HepG2 (cell line): ENCODE measurements around the gene PEX5L. TPM values are rescaled to one million over a fixed set of nuclear protein-coding genes. Genes with fewer than 3 reads are reported as not detected.

Experiments
- ATAC-seq: fragments of 200-7000 bp; cut with Tn5 transposase; 3 replicates; pipeline ENCODE4 v1.9.1; 2020; ENCODE audit warnings: mild to moderate bottlenecking, moderate library complexity
- BruUV-seq: library from RNA; stranded (reverse); fragments of 400-500 nt; replicated peaks from 2 replicates; lab custom pipeline; 2021; lab: Mats Ljungman, UMichigan
- CTCF ChIA-PET: fragments of 300-600 bp; formaldehyde crosslinking; extraction: SDS; loops from one replicate; lab custom pipeline; 2021; ENCODE audit warnings: low total read pairs, inconsistent platforms, low intra/inter-chr PET ratio; lab: Yijun Ruan, JAX
- POLR2A ChIA-PET: fragments of 350-600 bp; sonication (Branson Sonifier 250); formaldehyde crosslinking; loops from one replicate; lab custom pipeline; 2020; ENCODE audit warnings: antibody characterized with exemption, inconsistent platforms; lab: Yijun Ruan, JAX
- DNase-seq: peaks from one replicate; pipeline ENCODE4 v3.0.0-alpha.2; 2015; ENCODE audit warnings: low spot score
- FAIRE-seq: peaks from 3 replicates; lab custom pipeline; 2011; peaks lifted over from hg19 to GRCh38; lab: Jason Lieb, UNC
- H2AFZ ChIP-seq: one replicate; pipeline ENCODE4 v1.6.1; 2011; ENCODE audit warnings: low read length, inconsistent platforms
- H3K27ac ChIP-seq: fragments of 300-600 bp; 3 replicates; pipeline ENCODE4 v1.8.0; 2011; ENCODE audit warnings: mixed run types, mild to moderate bottlenecking, mixed read lengths, low read length, inconsistent platforms; ENCODE audit not compliant: insufficient read depth; ENCODE audit errors: extremely low read length
- H3K27me3 ChIP-seq, 2 experiments: fragments of 200-600 bp in 1 of 2; 2 replicates in 1 of 2; 3 replicates in 1 of 2; pipeline versions ENCODE4 v1.6.0 to v1.8.0; 2011; ENCODE audit warnings: low read length in 2 of 2, mild to moderate bottlenecking in 2 of 2, moderate library complexity in 2 of 2, inconsistent platforms in 1 of 2; ENCODE audit not compliant: insufficient read depth in 2 of 2, control insufficient read depth in 1 of 2
- H3K36me3 ChIP-seq, 2 experiments: fragments of 200-600 bp in 1 of 2; replicated peaks in 1 of 2; 2 replicates in 1 of 2; 3 replicates in 1 of 2; pipeline versions ENCODE4 v1.5.1 to v1.8.0; 2011; ENCODE audit warnings: low read length in 2 of 2, inconsistent platforms in 1 of 2; ENCODE audit not compliant: insufficient read depth in 2 of 2, control insufficient read depth in 1 of 2
- H3K4me1 ChIP-seq: 2 replicates; pipeline ENCODE4 v1.5.1; 2012; ENCODE audit warnings: low read length, inconsistent platforms; ENCODE audit not compliant: insufficient read depth
- H3K4me2 ChIP-seq: 2 replicates; pipeline ENCODE4 v1.6.0; 2011; ENCODE audit warnings: low read depth, low read length, inconsistent platforms
- H3K4me3 ChIP-seq, 3 experiments: fragments of 200-600 bp in 1 of 3; sonication (generic), shearing (Covaris generic) in 1 of 3; replicated peaks in 1 of 3; 2 replicates each; pipeline ENCODE4 v1.5.1; 2011 to 2016; ENCODE audit warnings: low read length in 3 of 3, inconsistent platforms in 2 of 3, low read depth in 2 of 3, mild to moderate bottlenecking in 2 of 3, control low read depth in 1 of 3, mixed read lengths in 1 of 3; ENCODE audit not compliant: insufficient read depth in 1 of 3
- H3K79me2 ChIP-seq: one replicate; pipeline ENCODE4 v1.6.1; 2011; ENCODE audit warnings: low read length, inconsistent platforms; ENCODE audit not compliant: insufficient read depth
- H3K9ac ChIP-seq: 2 replicates; pipeline ENCODE4 v1.6.0; 2011; ENCODE audit warnings: mild to moderate bottlenecking, low read depth, low read length, inconsistent platforms; ENCODE audit not compliant: insufficient read depth
- H3K9me3 ChIP-seq: 2 replicates; pipeline ENCODE4 v1.5.1; 2012; ENCODE audit warnings: mild to moderate bottlenecking, low read length
- H4K20me1 ChIP-seq: 2 replicates; pipeline ENCODE4 v1.6.0; 2011; ENCODE audit warnings: inconsistent platforms, mild to moderate bottlenecking, low read length, moderate library complexity; ENCODE audit not compliant: insufficient read depth
- ATF4 ChIP-seq, 2 experiments: fragments of 450-650 bp in 1 of 2; sonication (generic) in 1 of 2; formaldehyde crosslinking; IDR thresholded peaks; 2 replicates each; pipeline versions ENCODE4 v1.5.0 to v1.8.0; 2020 to 2022; ENCODE audit warnings: mild to moderate bottlenecking in 1 of 2, missing genetic modification reagents in 1 of 2
- CEBPB ChIP-seq: IDR thresholded peaks from 2 replicates; pipeline ENCODE4 v1.6.1; 2011; ENCODE audit warnings: low read depth, low read length, improper control_type of control experiment, borderline replicate concordance
- FOXC1 ChIP-seq: sonication (generic); formaldehyde crosslinking; IDR thresholded peaks from 2 replicates; pipeline ENCODE4 v1.8.0; 2022; ENCODE audit warnings: mild to moderate bottlenecking, missing genetic modification reagents, borderline replicate concordance
- GABPB1 ChIP-seq: IDR thresholded peaks from 2 replicates; pipeline ENCODE4 v1.6.1; 2016; ENCODE audit warnings: mild to moderate bottlenecking, missing genetic modification reagents, moderate library complexity, missing compliant biosample characterization
- MLLT10 ChIP-seq: sonication (generic); formaldehyde crosslinking; IDR thresholded peaks from 2 replicates; pipeline ENCODE4 v1.4.0; 2020; ENCODE audit warnings: missing genetic modification reagents
- ZFP36 ChIP-seq: fragments of 150-350 bp; IDR thresholded peaks from 2 replicates; pipeline ENCODE4 v1.6.1; 2018; ENCODE audit warnings: borderline replicate concordance, low read length, low read depth; ENCODE audit not compliant: partially characterized antibody
- ZNF326 ChIP-seq: sonication (generic); formaldehyde crosslinking; IDR thresholded peaks from 2 replicates; pipeline ENCODE4 v1.4.0; 2020; ENCODE audit warnings: missing genetic modification reagents, borderline replicate concordance
- ZNF335 ChIP-seq: sonication (generic); formaldehyde crosslinking; IDR thresholded peaks from 2 replicates; pipeline ENCODE4 v1.4.0; 2020; ENCODE audit warnings: missing genetic modification reagents
- ZNF383 ChIP-seq: sonication (generic); formaldehyde crosslinking; IDR thresholded peaks from 2 replicates; pipeline ENCODE4 v1.4.0; 2020; ENCODE audit warnings: missing genetic modification reagents, mild to moderate bottlenecking, borderline replicate concordance
- ZNF777 ChIP-seq: sonication (generic); formaldehyde crosslinking; IDR thresholded peaks from 2 replicates; pipeline ENCODE4 v1.4.0; 2020; ENCODE audit warnings: missing genetic modification reagents
- ZNF839 ChIP-seq: sonication (generic); formaldehyde crosslinking; IDR thresholded peaks from 2 replicates; pipeline ENCODE4 v1.4.0; 2020; ENCODE audit warnings: missing genetic modification reagents, mild to moderate bottlenecking, borderline replicate concordance
- WGBS: methylation state at CpG from one replicate; pipeline ENCODE4 v1.1.6; 2017; ENCODE audit warnings: low lambda C conversion rate; 5-methylcytosine and 5-hydroxymethylcytosine counted together
- in situ Hi-C: cut with HindIII; loops from 2 replicates; pipeline ENCODE4 v1.10.0; 2017; ENCODE audit warnings: low pct_unique_long_range_greater_than_20kb; ENCODE audit not compliant: extremely low pct_ligation_motif_present
- intact Hi-C: fragments of 100-400 bp; cut with micrococcal nuclease; formaldehyde crosslinking; loops from one replicate; pipeline ENCODE4 v1.10.0; 2022; ENCODE audit not compliant: unreplicated experiment
- polyA plus RNA-seq, 8 experiments: library from polyadenylated mRNA; depleted of rRNA in 3 of 8; stranded (reverse) in 7 of 8; unstranded in 1 of 8; fragments of >200 nt; fragmentation: Illumina TruSeq in 4 of 8; extraction: Trizol in 4 of 8; gene quantifications; 2 replicates each; pipeline versions ENCODE4 v1.2.1 to v1.2.3, GENCODE V29; 2011 to 2016; ENCODE audit warnings: low read depth in 4 of 8, missing spikeins in 1 of 8, mixed read lengths in 1 of 8; ENCODE audit not compliant: insufficient read depth in 1 of 8
- total RNA-seq, 5 experiments: library from RNA; depleted of rRNA; stranded (reverse); fragments of >200 nt; fragmentation: Illumina TruSeq; extraction: Trizol; gene quantifications; 2 replicates each; pipeline ENCODE4 v1.2.3, GENCODE V29; 2016; ENCODE audit warnings: low read depth in 1 of 5
- TF ChIP-seq, protein P1 (sequence below): IDR thresholded peaks from 2 replicates; pipeline ENCODE4 v1.6.1; 2016; ENCODE audit warnings: missing genetic modification reagents, missing compliant biosample characterization
- TF ChIP-seq, protein P2 (sequence below): sonication (generic); formaldehyde crosslinking; IDR thresholded peaks from 2 replicates; pipeline ENCODE4 v1.4.0; 2020; ENCODE audit warnings: missing genetic modification reagents, borderline replicate concordance

Gene PEX5L
- total and polyA plus RNA-seq, 2 of the 13 experiments (the other 11 are each of a cell fraction or from before 2014, with no cell fraction given) = not detected

- FAIRE-seq = no peak
- ChIA-PET CTCF (no interaction called here), POLR2A (no interaction called here)
- peak; percentile 4 for DNase-seq
- BruUV-seq = no TSS peak
- Histone ChIP-seq H3K79me2 (no peaks in the 10 kb centered on the region), H3K4me2 (no peak overlapping the region), H4K20me1 (no peaks in the 10 kb centered on the region), H3K27ac (no peak overlapping the region), H3K27me3 (0 out of 5 replicates have a peak, but pooled peaks cover 0 to 3% of the 10 kb centered on the region in 2 experiments), H3K9me3 (no peaks in the 10 kb centered on the region), H3K4me1 (peaks cover 10% of the 10 kb centered on the region; the same call in 1 of the 2 replicates), H3K4me3 (no peak overlapping the region), H2AFZ (no peak overlapping the region), H3K9ac (no peak overlapping the region), H3K36me3 (no peaks in the 10 kb centered on the region)
- intact Hi-C loops (no loop called here), in situ Hi-C loops (loop anchor here (25.0 kb wide), 1 partner anchor 786 kb away; no protein-coding TSS in a partner anchor)
- TF ChIP-seq ATF4 (CRISPR knock-in tag; IDR thresholded peaks at IDR 0.05) (peak in 1 of 2 experiments; percentile 31; a peak in 1 of 4 replicates), CEBPB (peak; percentile 73), ZNF326 (no peak)
- no peak for ATAC-seq
These were observed 235.5 kb downstream of the PEX5L start for GRCh38 chr3:179801263-179801662.

DNA sequence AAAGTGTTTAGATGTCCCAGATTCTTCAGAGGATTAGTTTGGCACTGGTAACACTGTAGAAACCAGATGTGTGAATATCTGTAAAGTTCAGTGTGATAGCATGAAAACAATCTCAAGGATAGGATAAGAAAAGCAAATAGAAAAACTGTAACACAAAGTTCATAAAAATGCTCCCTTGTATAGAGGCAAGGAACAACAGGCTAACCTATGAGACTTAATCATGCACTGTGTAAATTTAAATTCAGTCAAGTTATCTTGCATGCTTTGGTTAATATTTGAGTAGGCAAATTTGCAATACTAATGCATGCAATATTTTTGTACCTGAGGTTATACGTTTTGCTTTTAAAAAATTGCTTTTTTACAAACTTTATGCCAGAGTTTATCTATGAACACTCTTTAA is 239.5 kb downstream of the PEX5L start:
- Histone ChIP-seq H3K27me3 (no peaks in the 10 kb centered on the region), H2AFZ (no peak overlapping the region), H3K4me3 (no peak overlapping the region), H3K9me3 (no peaks in the 10 kb centered on the region), H3K79me2 (no peaks in the 10 kb centered on the region), H3K27ac (no peak overlapping the region), H3K4me2 (no peak overlapping the region), H4K20me1 (no peaks in the 10 kb centered on the region), H3K36me3 (no peaks in the 10 kb centered on the region), H3K4me1 (peaks cover 10% of the 10 kb centered on the region; the same call in 1 of the 2 replicates), H3K9ac (no peak overlapping the region)
- intact Hi-C loops = no loop called here
- WGBS = 43% methylated on average over 1 of the region's 1 CpG
- no peak for FAIRE-seq
- ATAC-seq = no peak
- no TSS peak for BruUV-seq
- no peak for DNase-seq
- POLR2A ChIA-PET = no interaction called here
- CTCF ChIA-PET = no interaction called here
- in situ Hi-C loops = no loop called here
- no peak for TF ChIP-seq ZNF777
- TF ChIP-seq ZFP36 = no peak
- TF ChIP-seq, protein P1, sequence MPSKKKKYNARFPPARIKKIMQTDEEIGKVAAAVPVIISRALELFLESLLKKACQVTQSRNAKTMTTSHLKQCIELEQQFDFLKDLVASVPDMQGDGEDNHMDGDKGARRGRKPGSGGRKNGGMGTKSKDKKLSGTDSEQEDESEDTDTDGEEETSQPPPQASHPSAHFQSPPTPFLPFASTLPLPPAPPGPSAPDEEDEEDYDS (CRISPR knock-in tag) = no peak
- TF ChIP-seq MLLT10 = no peak
- no peak for TF ChIP-seq ZNF383 (CRISPR knock-in tag)
- no peak for TF ChIP-seq ZNF839 (CRISPR knock-in tag)
- TF ChIP-seq GABPB1 (CRISPR knock-in tag) = no peak
- TF ChIP-seq FOXC1 (CRISPR knock-in tag) = no peak
- TF ChIP-seq ZNF335 = no peak
- TF ChIP-seq, protein P2, sequence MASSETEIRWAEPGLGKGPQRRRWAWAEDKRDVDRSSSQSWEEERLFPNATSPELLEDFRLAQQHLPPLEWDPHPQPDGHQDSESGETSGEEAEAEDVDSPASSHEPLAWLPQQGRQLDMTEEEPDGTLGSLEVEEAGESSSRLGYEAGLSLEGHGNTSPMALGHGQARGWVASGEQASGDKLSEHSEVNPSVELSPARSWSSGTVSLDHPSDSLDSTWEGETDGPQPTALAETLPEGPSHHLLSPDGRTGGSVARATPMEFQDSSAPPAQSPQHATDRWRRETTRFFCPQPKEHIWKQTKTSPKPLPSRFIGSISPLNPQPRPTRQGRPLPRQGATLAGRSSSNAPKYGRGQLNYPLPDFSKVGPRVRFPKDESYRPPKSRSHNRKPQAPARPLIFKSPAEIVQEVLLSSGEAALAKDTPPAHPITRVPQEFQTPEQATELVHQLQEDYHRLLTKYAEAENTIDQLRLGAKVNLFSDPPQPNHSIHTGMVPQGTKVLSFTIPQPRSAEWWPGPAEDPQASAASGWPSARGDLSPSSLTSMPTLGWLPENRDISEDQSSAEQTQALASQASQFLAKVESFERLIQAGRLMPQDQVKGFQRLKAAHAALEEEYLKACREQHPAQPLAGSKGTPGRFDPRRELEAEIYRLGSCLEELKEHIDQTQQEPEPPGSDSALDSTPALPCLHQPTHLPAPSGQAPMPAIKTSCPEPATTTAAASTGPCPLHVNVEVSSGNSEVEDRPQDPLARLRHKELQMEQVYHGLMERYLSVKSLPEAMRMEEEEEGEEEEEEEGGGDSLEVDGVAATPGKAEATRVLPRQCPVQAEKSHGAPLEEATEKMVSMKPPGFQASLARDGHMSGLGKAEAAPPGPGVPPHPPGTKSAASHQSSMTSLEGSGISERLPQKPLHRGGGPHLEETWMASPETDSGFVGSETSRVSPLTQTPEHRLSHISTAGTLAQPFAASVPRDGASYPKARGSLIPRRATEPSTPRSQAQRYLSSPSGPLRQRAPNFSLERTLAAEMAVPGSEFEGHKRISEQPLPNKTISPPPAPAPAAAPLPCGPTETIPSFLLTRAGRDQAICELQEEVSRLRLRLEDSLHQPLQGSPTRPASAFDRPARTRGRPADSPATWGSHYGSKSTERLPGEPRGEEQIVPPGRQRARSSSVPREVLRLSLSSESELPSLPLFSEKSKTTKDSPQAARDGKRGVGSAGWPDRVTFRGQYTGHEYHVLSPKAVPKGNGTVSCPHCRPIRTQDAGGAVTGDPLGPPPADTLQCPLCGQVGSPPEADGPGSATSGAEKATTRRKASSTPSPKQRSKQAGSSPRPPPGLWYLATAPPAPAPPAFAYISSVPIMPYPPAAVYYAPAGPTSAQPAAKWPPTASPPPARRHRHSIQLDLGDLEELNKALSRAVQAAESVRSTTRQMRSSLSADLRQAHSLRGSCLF (CRISPR knock-in tag) = no peak
